Panc1 (cell line): ENCODE results near the gene CLEC2D. TPM values are rescaled to one million over a fixed set of nuclear protein-coding genes. Genes with fewer than 3 reads are reported as not detected.

ENCODE experiments used
- ATAC-seq: fragments of 200-7000 bp; cut with Tn5 transposase; 2 replicates; pipeline ENCODE4 v1.9.1; 2020; ENCODE audit warnings: mild to moderate bottlenecking, moderate library complexity
- BruUV-seq: library from RNA; stranded (reverse); fragments of 400-500 nt; replicated peaks from 2 replicates; lab custom pipeline; 2021; lab: Mats Ljungman, UMichigan
- CTCF ChIA-PET: fragments of 300-600 bp; sonication (Branson Sonifier 250); formaldehyde crosslinking; loops from one replicate; lab custom pipeline; 2022; ENCODE audit warnings: antibody characterized with exemption; lab: Charles Lee
- POLR2A ChIA-PET: fragments of 300-600 bp; sonication (Branson Sonifier 250); formaldehyde crosslinking; loops from one replicate; lab custom pipeline; 2022; ENCODE audit warnings: antibody characterized with exemption; lab: Charles Lee
- DNase-seq: peaks from one replicate; pipeline ENCODE4 v3.0.0-alpha.2; 2010; ENCODE audit warnings: low read depth, low spot score
- H3K27ac ChIP-seq: 2 replicates; pipeline ENCODE4 v1.5.1; 2011; ENCODE audit warnings: mild to moderate bottlenecking, low read length, inconsistent platforms
- H3K27me3 ChIP-seq: fragments of 200-500 bp; sonication (Bioruptor generic); 2 replicates; pipeline ENCODE4 v1.6.0; 2014; ENCODE audit warnings: low read length, inconsistent platforms; ENCODE audit not compliant: control insufficient read depth, insufficient read depth
- H3K36me3 ChIP-seq: fragments of 200-500 bp; sonication (Bioruptor generic); 2 replicates; pipeline ENCODE4 v1.5.1; 2014; ENCODE audit warnings: inconsistent platforms, mild to moderate bottlenecking, low read length, moderate library complexity; ENCODE audit not compliant: control insufficient read depth, insufficient read depth
- H3K4me1 ChIP-seq: 2 replicates; pipeline ENCODE4 v1.5.1; 2011; ENCODE audit warnings: inconsistent platforms, mild to moderate bottlenecking, low read length, moderate library complexity; ENCODE audit not compliant: control insufficient read depth, insufficient read depth
- H3K4me3 ChIP-seq, 2 experiments: 2 replicates each; pipeline ENCODE4 v1.5.1; 2011 to 2012; ENCODE audit warnings: low read depth in 2 of 2, low read length in 2 of 2, mild to moderate bottlenecking in 2 of 2, inconsistent platforms in 1 of 2, moderate library complexity in 1 of 2
- H3K9me3 ChIP-seq: fragments of 200-500 bp; sonication (Bioruptor generic); 2 replicates; pipeline ENCODE4 v1.5.1; 2014; ENCODE audit warnings: low read depth, mild to moderate bottlenecking, inconsistent platforms, low read length, moderate library complexity; ENCODE audit not compliant: control insufficient read depth, insufficient read depth
- POLR2AphosphoS5 ChIP-seq: IDR thresholded peaks from 2 replicates; pipeline ENCODE4 v1.6.1; 2012; ENCODE audit warnings: mild to moderate bottlenecking, low read depth, low read length, moderate library complexity
- SIN3A ChIP-seq: IDR thresholded peaks from 2 replicates; pipeline ENCODE4 v1.6.1; 2012; ENCODE audit warnings: low read depth, mild to moderate bottlenecking, low read length, moderate library complexity, borderline replicate concordance; ENCODE audit not compliant: insufficient read depth
- TCF7L2 ChIP-seq: IDR thresholded peaks from 2 replicates; pipeline ENCODE4 v1.6.1; 2011; ENCODE audit warnings: mild to moderate bottlenecking, low read depth, low read length, inconsistent platforms
- in situ Hi-C: cut with HindIII; loops from 2 replicates; pipeline ENCODE4 v1.10.0; 2016; ENCODE audit warnings: low sequenced_read_pairs, low pct_unique_long_range_greater_than_20kb
- intact Hi-C: fragments of 100-400 bp; cut with micrococcal nuclease; formaldehyde crosslinking; loops from one replicate; pipeline ENCODE4 v1.10.0; 2022; ENCODE audit not compliant: unreplicated experiment
- total RNA-seq: library from RNA; stranded (reverse); gene quantifications from one replicate; pipeline ENCODE4 v1.2.1, GENCODE V29; 2021; ENCODE audit not compliant: unreplicated experiment
- TF ChIP-seq, protein P1 (sequence below): fragments of 450-650 bp; IDR thresholded peaks from 2 replicates; pipeline ENCODE4 v1.5.1; 2017; ENCODE audit warnings: mild to moderate bottlenecking
- TF ChIP-seq, protein P2 (sequence below), 2 experiments: IDR thresholded peaks; 2 replicates each; pipeline ENCODE4 v1.6.1; 2011 to 2012; ENCODE audit warnings: low read depth in 2 of 2, control low read depth in 1 of 2, low read length in 1 of 2, mild to moderate bottlenecking in 1 of 2, moderate library complexity in 1 of 2; ENCODE audit not compliant: insufficient read depth in 1 of 2

CLEC2D gene
- total RNA-seq, 1 experiment from 2014 or later, result 2.3 TPM

DNA sequence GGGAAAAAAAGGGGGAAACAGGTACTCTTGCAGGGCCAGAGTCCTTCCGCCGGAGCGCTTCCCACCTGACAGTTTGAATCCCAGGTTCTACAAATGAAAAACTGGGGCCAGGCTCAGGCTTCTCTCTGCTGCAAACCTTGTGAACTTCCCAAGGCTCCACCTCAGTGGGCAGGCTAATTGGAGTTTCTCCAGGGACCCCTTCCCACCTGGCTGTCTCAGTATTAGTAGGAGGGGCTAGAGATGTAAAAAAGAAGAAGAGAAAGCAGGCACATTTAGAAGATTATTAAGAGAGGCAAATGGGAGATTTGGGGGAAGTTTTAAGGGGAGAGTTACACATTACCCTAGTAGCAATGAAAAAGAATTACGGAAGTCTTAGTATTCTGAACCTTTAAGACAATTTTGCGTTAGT lies 20.0 kb upstream of the CLEC2D start:
- Histone ChIP-seq H3K36me3 (0 out of 2 replicates have a peak, but pooled peaks cover 2% of the 10 kb centered on the region), H3K4me1 (peaks cover 7% of the 10 kb centered on the region; the same call in 1 of the 2 replicates), H3K4me3 (peak overlapping the region; percentile 74 to 77), H3K27ac (peak overlapping the region; percentile 87), H3K9me3 (no peaks in the 10 kb centered on the region), H3K27me3 (no peaks in the 10 kb centered on the region)
- intact Hi-C loops (no loop called here), in situ Hi-C loops (no loop called here)
- no peak for DNase-seq
- ATAC-seq, result no peak
- BruUV-seq, result no TSS peak
- ChIA-PET CTCF (no interaction called here), POLR2A (no interaction called here)
- TF ChIP-seq, protein P1, sequence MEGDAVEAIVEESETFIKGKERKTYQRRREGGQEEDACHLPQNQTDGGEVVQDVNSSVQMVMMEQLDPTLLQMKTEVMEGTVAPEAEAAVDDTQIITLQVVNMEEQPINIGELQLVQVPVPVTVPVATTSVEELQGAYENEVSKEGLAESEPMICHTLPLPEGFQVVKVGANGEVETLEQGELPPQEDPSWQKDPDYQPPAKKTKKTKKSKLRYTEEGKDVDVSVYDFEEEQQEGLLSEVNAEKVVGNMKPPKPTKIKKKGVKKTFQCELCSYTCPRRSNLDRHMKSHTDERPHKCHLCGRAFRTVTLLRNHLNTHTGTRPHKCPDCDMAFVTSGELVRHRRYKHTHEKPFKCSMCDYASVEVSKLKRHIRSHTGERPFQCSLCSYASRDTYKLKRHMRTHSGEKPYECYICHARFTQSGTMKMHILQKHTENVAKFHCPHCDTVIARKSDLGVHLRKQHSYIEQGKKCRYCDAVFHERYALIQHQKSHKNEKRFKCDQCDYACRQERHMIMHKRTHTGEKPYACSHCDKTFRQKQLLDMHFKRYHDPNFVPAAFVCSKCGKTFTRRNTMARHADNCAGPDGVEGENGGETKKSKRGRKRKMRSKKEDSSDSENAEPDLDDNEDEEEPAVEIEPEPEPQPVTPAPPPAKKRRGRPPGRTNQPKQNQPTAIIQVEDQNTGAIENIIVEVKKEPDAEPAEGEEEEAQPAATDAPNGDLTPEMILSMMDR, result no peak
- TF ChIP-seq SIN3A (no peak), POLR2AphosphoS5 (no peak), TCF7L2 (no peak)
- TF ChIP-seq, protein P2, sequence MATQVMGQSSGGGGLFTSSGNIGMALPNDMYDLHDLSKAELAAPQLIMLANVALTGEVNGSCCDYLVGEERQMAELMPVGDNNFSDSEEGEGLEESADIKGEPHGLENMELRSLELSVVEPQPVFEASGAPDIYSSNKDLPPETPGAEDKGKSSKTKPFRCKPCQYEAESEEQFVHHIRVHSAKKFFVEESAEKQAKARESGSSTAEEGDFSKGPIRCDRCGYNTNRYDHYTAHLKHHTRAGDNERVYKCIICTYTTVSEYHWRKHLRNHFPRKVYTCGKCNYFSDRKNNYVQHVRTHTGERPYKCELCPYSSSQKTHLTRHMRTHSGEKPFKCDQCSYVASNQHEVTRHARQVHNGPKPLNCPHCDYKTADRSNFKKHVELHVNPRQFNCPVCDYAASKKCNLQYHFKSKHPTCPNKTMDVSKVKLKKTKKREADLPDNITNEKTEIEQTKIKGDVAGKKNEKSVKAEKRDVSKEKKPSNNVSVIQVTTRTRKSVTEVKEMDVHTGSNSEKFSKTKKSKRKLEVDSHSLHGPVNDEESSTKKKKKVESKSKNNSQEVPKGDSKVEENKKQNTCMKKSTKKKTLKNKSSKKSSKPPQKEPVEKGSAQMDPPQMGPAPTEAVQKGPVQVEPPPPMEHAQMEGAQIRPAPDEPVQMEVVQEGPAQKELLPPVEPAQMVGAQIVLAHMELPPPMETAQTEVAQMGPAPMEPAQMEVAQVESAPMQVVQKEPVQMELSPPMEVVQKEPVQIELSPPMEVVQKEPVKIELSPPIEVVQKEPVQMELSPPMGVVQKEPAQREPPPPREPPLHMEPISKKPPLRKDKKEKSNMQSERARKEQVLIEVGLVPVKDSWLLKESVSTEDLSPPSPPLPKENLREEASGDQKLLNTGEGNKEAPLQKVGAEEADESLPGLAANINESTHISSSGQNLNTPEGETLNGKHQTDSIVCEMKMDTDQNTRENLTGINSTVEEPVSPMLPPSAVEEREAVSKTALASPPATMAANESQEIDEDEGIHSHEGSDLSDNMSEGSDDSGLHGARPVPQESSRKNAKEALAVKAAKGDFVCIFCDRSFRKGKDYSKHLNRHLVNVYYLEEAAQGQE (IDR thresholded peaks at IDR 0.05; ENCODE audit: insufficient read depth in 1 of 2, low read depth in 2 of 2, low read length in 1 of 2), result no peak

DNA sequence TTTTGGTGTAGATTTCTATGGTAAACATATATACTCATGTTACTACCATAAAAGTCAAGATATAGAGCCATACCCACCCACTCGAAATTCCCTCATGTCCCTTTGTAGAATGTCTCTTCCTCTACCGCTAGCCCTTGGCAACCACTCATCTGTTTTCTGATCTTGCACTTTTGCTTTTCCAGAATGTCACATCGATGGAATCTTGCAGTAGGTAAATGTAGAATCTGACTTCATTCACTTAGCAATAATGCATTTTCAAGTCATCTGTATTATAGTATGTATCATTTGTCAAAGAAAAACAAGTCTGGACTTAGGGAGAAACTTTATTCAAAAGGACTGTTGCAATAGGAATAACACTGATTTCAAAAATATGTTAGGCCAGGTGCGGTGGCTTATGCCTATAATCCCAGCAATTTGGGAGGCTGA lies 19.3 kb upstream of the CLEC2D start:
- in situ Hi-C loops, result no loop called here
- ATAC-seq (no peak), DNase-seq (no peak)
- Histone ChIP-seq H3K9me3 (no peaks in the 10 kb centered on the region), H3K36me3 (0 out of 2 replicates have a peak, but pooled peaks cover 2% of the 10 kb centered on the region), H3K27me3 (no peaks in the 10 kb centered on the region), H3K4me3 (peak overlapping the region; percentile 74 to 77), H3K4me1 (peaks cover 7% of the 10 kb centered on the region; the same call in 1 of the 2 replicates), H3K27ac (peak overlapping the region; percentile 87)
- no TSS peak for BruUV-seq
- no peak for TF ChIP-seq POLR2AphosphoS5
- TF ChIP-seq, protein P2 (IDR thresholded peaks at IDR 0.05; ENCODE audit: insufficient read depth in 1 of 2, low read depth in 2 of 2, low read length in 1 of 2), result no peak
- TF ChIP-seq, protein P1, result no peak
- no peak for TF ChIP-seq TCF7L2
- TF ChIP-seq SIN3A, result no peak
- CTCF ChIA-PET, result no interaction called here
- POLR2A ChIA-PET, result no interaction called here
- intact Hi-C loops, result no loop called here
